WTC11 (cell line): ENCODE measurements around the gene ARAP2. TPM values are rescaled to one million over a fixed set of nuclear protein-coding genes. Genes with fewer than 3 reads are reported as not detected.

ENCODE experiments used
- ATAC-seq: fragments of 200-7000 bp; cut with Tn5 transposase; 2 replicates; pipeline ENCODE4 v1.10.0; 2021; ENCODE audit warnings: mild to moderate bottlenecking, moderate library complexity
- CTCF ChIA-PET: fragments of 300-600 bp; sonication (Branson Sonifier 250); formaldehyde crosslinking; loops from one replicate; lab custom pipeline; 2021; ENCODE audit warnings: antibody characterized with exemption; lab: Charles Lee
- POLR2A ChIA-PET: fragments of 350-600 bp; sonication (Branson Sonifier 250); formaldehyde crosslinking; loops from one replicate; lab custom pipeline; 2021; ENCODE audit warnings: antibody characterized with exemption; lab: Charles Lee
- DNase-seq: peaks from one replicate; pipeline ENCODE4 v3.0.0; 2021; ENCODE audit warnings: low spot score
- H3K27ac Mint-ChIP-seq: 2 replicates; pipeline ENCODE4 v1.8.0; 2021; ENCODE audit warnings: mixed read lengths
- H3K27me3 Mint-ChIP-seq: 2 replicates; pipeline ENCODE4 v1.8.0; 2021; ENCODE audit warnings: low read depth, mild to moderate bottlenecking, moderate library complexity, mixed read lengths
- H3K36me3 Mint-ChIP-seq: 2 replicates; pipeline ENCODE4 v1.8.0; 2021; ENCODE audit warnings: mixed read lengths
- H3K4me1 Mint-ChIP-seq: 2 replicates; pipeline ENCODE4 v1.8.0; 2022; ENCODE audit warnings: mixed read lengths
- H3K4me3 Mint-ChIP-seq: 2 replicates; pipeline ENCODE4 v1.8.0; 2021; ENCODE audit warnings: mild to moderate bottlenecking, moderate library complexity, mixed read lengths
- H3K9me3 Mint-ChIP-seq: 2 replicates; pipeline ENCODE4 v1.8.0; 2021; ENCODE audit warnings: mixed read lengths
- ARID4B ChIP-seq: sonication (generic); formaldehyde crosslinking; IDR thresholded peaks from 2 replicates; pipeline ENCODE4 v1.8.0; 2023; ENCODE audit warnings: missing genetic modification reagents, mild to moderate bottlenecking, borderline replicate concordance
- CBFB ChIP-seq: sonication (generic); formaldehyde crosslinking; IDR thresholded peaks from 2 replicates; pipeline ENCODE4 v1.8.1; 2022; ENCODE audit warnings: mild to moderate bottlenecking, low read depth, missing genetic modification reagents
- E2F4 ChIP-seq: sonication (generic); formaldehyde crosslinking; IDR thresholded peaks from 2 replicates; pipeline ENCODE4 v1.8.1; 2022; ENCODE audit warnings: low read depth, mild to moderate bottlenecking, moderate library complexity, missing genetic modification reagents, borderline replicate concordance
- FOXJ3 ChIP-seq: sonication (generic); formaldehyde crosslinking; IDR thresholded peaks from 2 replicates; pipeline ENCODE4 v1.9.0; 2021; ENCODE audit warnings: missing genetic modification reagents, mild to moderate bottlenecking, borderline replicate concordance
- GABPB1 ChIP-seq: sonication (generic); formaldehyde crosslinking; IDR thresholded peaks from 2 replicates; pipeline ENCODE4 v1.8.1; 2023; ENCODE audit warnings: mild to moderate bottlenecking, missing genetic modification reagents
- MXD4 ChIP-seq: fragments of 250-450 bp; sonication (Bioruptor Pico); IDR thresholded peaks from 2 replicates; pipeline ENCODE4 v1.8.0; 2021; ENCODE audit warnings: mild to moderate bottlenecking, moderate library complexity, borderline replicate concordance
- MYBL2 ChIP-seq: sonication (generic); formaldehyde crosslinking; IDR thresholded peaks from 2 replicates; pipeline ENCODE4 v1.8.1; 2023; ENCODE audit warnings: mild to moderate bottlenecking, moderate library complexity, missing genetic modification reagents
- NFYB ChIP-seq: sonication (generic); formaldehyde crosslinking; conservative IDR thresholded peaks from 2 replicates; pipeline ENCODE4 v1.8.0; 2022; ENCODE audit warnings: low read depth, missing genetic modification reagents
- NR3C1 ChIP-seq: sonication (generic); formaldehyde crosslinking; conservative IDR thresholded peaks from 2 replicates; pipeline ENCODE4 v1.8.1; 2023; ENCODE audit warnings: low read depth, mild to moderate bottlenecking, missing genetic modification reagents
- PRDM15 ChIP-seq: sonication (generic); formaldehyde crosslinking; IDR thresholded peaks from 2 replicates; pipeline ENCODE4 v1.8.0; 2022; ENCODE audit warnings: missing genetic modification reagents
- PRRX2 ChIP-seq: fragments of 250-450 bp; sonication (Bioruptor Pico); IDR thresholded peaks from 2 replicates; pipeline ENCODE4 v1.8.0; 2021; ENCODE audit warnings: mild to moderate bottlenecking
- SMAD3 ChIP-seq: sonication (generic); formaldehyde crosslinking; IDR thresholded peaks from 2 replicates; pipeline ENCODE4 v1.8.0; 2022; ENCODE audit warnings: missing genetic modification reagents, mild to moderate bottlenecking, borderline replicate concordance
- TEAD4 ChIP-seq: sonication (generic); formaldehyde crosslinking; IDR thresholded peaks from 2 replicates; pipeline ENCODE4 v1.8.0; 2022; ENCODE audit warnings: mild to moderate bottlenecking, missing genetic modification reagents
- ZNF121 ChIP-seq: sonication (generic); formaldehyde crosslinking; IDR thresholded peaks from 2 replicates; pipeline ENCODE4 v1.8.0; 2023; ENCODE audit warnings: missing genetic modification reagents
- ZNF281 ChIP-seq: sonication (generic); formaldehyde crosslinking; IDR thresholded peaks from 2 replicates; pipeline ENCODE4 v1.8.0; 2023; ENCODE audit warnings: mild to moderate bottlenecking, missing genetic modification reagents
- ZNF396 ChIP-seq: fragments of 250-450 bp; sonication (Bioruptor Pico); IDR thresholded peaks from 2 replicates; pipeline ENCODE4 v1.8.0; 2021; ENCODE audit warnings: mild to moderate bottlenecking, moderate library complexity, borderline replicate concordance
- total RNA-seq: library from RNA; stranded (reverse); gene quantifications from 3 replicates; pipeline ENCODE4 v1.2.3, GENCODE V29; 2021
- TF ChIP-seq, protein P1 (sequence below): sonication (generic); formaldehyde crosslinking; IDR thresholded peaks from 2 replicates; pipeline ENCODE4 v1.8.0; 2022; ENCODE audit warnings: mild to moderate bottlenecking, missing genetic modification reagents
- TF ChIP-seq, protein P2 (sequence below): fragments of 250-450 bp; sonication (Bioruptor Pico); IDR thresholded peaks from 2 replicates; pipeline ENCODE4 v1.9.0; 2021; ENCODE audit warnings: moderate library complexity, mild to moderate bottlenecking, inconsistent platforms, borderline replicate concordance
- TF ChIP-seq, protein P3 (sequence below): sonication (generic); formaldehyde crosslinking; IDR thresholded peaks from 2 replicates; pipeline ENCODE4 v1.8.1; 2023; ENCODE audit warnings: mild to moderate bottlenecking, moderate library complexity, missing genetic modification reagents

The ARAP2 gene
- total RNA-seq, 1 experiment from 2014 or later = 1.0 TPM

DNA sequence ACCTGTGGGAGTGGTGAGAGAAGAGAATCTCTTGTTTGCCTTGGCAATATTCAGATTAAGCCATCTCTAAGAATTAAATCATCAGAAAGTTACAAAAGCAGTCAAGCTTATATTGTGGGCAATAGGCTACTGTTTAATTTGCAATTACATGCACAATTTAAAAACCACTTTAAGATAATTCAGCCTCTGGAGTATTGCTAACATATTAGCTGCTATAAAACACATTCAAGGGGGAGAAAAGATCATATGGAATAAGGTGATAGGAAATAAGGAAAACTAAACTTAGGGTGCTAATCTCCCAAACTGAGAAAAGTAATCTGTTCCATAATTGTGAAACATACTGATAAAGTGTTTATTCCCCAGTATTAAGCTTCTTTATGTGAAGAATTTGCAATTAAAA, 103.9 kb downstream of the ARAP2 start:
- H3K4me1 Mint-ChIP-seq = no peaks in the 10 kb centered on the region
- TF ChIP-seq NR3C1 (CRISPR knock-in tag) = no peak
- no peak for TF ChIP-seq ZNF281 (CRISPR knock-in tag)
- no peak for TF ChIP-seq SMAD3
- TF ChIP-seq, all 79 proteins: peak for 0
- ChIA-PET CTCF (no interaction called here), POLR2A (no interaction called here)
- Mint-ChIP-seq H3K9me3 (no peaks in the 10 kb centered on the region), H3K27me3 (no peaks in the 10 kb centered on the region), H3K4me3 (no peak overlapping the region), H3K27ac (no peak overlapping the region), H3K36me3 (no peaks in the 10 kb centered on the region)
- ATAC-seq = no peak
- DNase-seq = no peak

GRCh38 chr4:36138220-36138619, 106.1 kb downstream of the ARAP2 start:
- no peaks in the 10 kb centered on the region for H3K36me3 Mint-ChIP-seq
- no peak overlapping the region for H3K4me3 Mint-ChIP-seq
- no peak overlapping the region; the same call in 1 of the 2 replicates for H3K27ac Mint-ChIP-seq
- ChIA-PET POLR2A (no interaction called here), CTCF (no interaction called here)
- DNase-seq (no peak), ATAC-seq (no peak)
- H3K9me3 Mint-ChIP-seq = no peaks in the 10 kb centered on the region
- no peaks in the 10 kb centered on the region for H3K4me1 Mint-ChIP-seq
- H3K27me3 Mint-ChIP-seq = no peaks in the 10 kb centered on the region
- TF ChIP-seq CBFB (CRISPR knock-in tag) = no peak
- TF ChIP-seq, protein P1, sequence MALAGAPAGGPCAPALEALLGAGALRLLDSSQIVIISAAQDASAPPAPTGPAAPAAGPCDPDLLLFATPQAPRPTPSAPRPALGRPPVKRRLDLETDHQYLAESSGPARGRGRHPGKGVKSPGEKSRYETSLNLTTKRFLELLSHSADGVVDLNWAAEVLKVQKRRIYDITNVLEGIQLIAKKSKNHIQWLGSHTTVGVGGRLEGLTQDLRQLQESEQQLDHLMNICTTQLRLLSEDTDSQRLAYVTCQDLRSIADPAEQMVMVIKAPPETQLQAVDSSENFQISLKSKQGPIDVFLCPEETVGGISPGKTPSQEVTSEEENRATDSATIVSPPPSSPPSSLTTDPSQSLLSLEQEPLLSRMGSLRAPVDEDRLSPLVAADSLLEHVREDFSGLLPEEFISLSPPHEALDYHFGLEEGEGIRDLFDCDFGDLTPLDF = no peak
- TF ChIP-seq, protein P2, sequence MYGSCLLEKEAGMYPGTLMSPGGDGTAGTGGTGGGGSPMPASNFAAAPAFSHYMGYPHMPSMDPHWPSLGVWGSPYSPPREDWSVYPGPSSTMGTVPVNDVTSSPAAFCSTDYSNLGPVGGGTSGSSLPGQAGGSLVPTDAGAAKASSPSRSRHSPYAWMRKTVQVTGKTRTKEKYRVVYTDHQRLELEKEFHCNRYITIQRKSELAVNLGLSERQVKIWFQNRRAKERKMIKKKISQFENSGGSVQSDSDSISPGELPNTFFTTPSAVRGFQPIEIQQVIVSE = no peak
- no peak for TF ChIP-seq MXD4 (CRISPR knock-in tag)
- no peak for TF ChIP-seq ZNF396
- TF ChIP-seq NFYB (CRISPR knock-in tag) = no peak
- TF ChIP-seq ZNF121 = no peak
- no peak for TF ChIP-seq PRRX2
- TF ChIP-seq ARID4B = no peak
- TF ChIP-seq TEAD4 = no peak
- TF ChIP-seq, protein P3, sequence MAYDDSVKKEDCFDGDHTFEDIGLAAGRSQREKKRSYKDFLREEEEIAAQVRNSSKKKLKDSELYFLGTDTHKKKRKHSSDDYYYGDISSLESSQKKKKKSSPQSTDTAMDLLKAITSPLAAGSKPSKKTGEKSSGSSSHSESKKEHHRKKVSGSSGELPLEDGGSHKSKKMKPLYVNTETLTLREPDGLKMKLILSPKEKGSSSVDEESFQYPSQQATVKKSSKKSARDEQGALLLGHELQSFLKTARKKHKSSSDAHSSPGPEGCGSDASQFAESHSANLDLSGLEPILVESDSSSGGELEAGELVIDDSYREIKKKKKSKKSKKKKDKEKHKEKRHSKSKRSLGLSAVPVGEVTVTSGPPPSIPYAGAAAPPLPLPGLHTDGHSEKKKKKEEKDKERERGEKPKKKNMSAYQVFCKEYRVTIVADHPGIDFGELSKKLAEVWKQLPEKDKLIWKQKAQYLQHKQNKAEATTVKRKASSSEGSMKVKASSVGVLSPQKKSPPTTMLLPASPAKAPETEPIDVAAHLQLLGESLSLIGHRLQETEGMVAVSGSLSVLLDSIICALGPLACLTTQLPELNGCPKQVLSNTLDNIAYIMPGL = no peak
- TF ChIP-seq MYBL2 (CRISPR knock-in tag) = no peak
- TF ChIP-seq PRDM15 = no peak
- TF ChIP-seq FOXJ3 (CRISPR knock-in tag) = no peak
- TF ChIP-seq E2F4 (CRISPR knock-in tag) = no peak
- no peak for TF ChIP-seq GABPB1 (CRISPR knock-in tag)
